Neuron (in vitro differentiated cells): ENCODE measurements around the gene LRRC4C.

Experiments
- H2AFZ ChIP-seq: one replicate; pipeline ENCODE4 v1.6.1; 2013; ENCODE audit warnings: low read depth, mild to moderate bottlenecking, inconsistent platforms, low read length, moderate library complexity
- H3K27me3 ChIP-seq: one replicate; pipeline ENCODE4 v1.6.1; 2013; ENCODE audit warnings: low read length; ENCODE audit not compliant: insufficient read depth
- H3K36me3 ChIP-seq: one replicate; pipeline ENCODE4 v1.6.1; 2013; ENCODE audit warnings: low read length; ENCODE audit not compliant: insufficient read depth
- H3K4me1 ChIP-seq: one replicate; pipeline ENCODE4 v1.6.1; 2013; ENCODE audit warnings: low read length; ENCODE audit not compliant: insufficient read depth
- H3K4me3 ChIP-seq: 2 replicates; pipeline ENCODE4 v1.5.1; 2013; ENCODE audit warnings: mild to moderate bottlenecking, low read length, moderate library complexity
- H3K9me3 ChIP-seq: one replicate; pipeline ENCODE4 v1.6.1; 2013; ENCODE audit warnings: low read length

LRRC4C gene

DNA sequence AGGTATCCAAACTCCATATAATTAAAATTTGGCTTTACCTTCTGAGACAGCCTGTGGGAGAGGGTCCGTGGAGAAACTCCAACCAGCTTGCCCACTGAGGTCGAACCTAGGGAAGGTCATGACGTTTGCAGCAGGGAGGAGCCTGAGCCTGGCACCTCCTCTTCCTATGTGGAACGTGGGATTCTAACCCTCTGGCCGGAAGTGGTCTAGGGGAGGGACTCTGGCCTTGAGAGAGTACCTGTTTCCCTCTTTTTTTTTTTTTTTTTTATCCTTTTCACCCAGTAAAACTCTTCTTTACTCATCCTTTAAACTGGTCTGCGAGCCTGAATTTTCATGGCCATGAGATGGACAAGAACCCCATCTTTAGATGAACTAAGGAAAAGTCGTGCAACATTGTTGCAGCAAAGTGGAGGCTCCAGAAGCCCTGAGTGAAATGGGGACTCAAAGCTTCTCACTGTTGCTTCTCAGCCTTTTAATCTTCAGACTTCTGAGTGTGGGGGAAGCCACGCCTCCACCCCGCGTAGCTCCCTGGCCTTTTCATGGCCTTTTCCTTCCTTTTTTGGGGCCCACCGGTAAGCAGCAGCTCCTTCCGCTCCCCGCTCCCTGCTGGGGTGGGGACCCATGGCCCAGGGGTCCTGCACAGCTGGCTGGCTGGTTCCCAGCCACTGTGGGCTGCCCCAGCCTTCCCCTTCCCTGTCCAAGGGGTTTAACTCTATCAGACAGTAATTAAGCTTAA, 1359.9 kb downstream of the LRRC4C start:
- Histone ChIP-seq H2AFZ (no peak overlapping the region), H3K36me3 (no peaks in the 10 kb centered on the region), H3K9me3 (no peaks in the 10 kb centered on the region)

DNA sequence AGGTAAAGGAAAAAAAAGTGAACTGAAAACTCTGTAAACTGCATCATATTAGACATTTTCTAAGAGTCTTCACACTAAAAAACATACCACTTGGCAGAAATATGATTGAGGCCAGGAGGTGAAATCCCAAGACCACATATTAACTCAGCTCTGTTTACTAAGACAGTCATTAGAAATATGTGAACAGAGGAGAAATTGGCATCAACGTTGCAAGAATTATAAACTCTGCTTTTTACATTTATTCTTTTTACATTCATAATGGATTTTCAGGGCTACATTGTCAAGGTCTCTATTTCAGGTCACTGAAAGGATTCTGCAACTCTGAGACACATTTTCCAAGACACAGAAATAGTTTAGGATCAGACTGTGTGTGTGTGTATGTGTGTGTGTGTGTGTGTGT, 1364.0 kb downstream of the LRRC4C start:
- Histone ChIP-seq H3K27me3 (no peaks in the 10 kb centered on the region), H3K9me3 (no peaks in the 10 kb centered on the region), H3K4me3 (no peak overlapping the region), H2AFZ (no peak overlapping the region), H3K4me1 (no peaks in the 10 kb centered on the region), H3K36me3 (no peaks in the 10 kb centered on the region)

More for the DNA sequence above, 1359.9 kb downstream of the LRRC4C start:
- H3K4me3 ChIP-seq = no peak overlapping the region
- H3K27me3 ChIP-seq = no peaks in the 10 kb centered on the region
- no peaks in the 10 kb centered on the region for H3K4me1 ChIP-seq

DNA sequence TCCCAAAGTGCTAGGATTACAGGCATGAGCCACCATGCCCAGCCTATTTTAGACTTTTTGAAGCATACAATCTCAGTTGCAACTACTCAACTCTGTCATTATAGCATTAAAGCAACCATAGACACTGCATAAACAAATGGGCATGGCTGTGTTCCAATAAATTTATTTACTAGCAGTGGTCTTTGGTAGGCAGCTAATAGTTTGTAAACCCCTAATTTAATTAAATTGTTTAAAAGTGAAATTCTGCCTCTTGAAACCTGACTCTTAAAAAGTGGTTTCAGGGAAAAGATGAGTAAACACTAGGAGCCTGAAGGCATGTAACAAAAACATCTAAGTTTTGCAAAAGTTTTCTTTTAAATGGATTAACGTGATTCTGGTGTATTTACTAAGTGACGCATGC, 1364.5 kb downstream of the LRRC4C start:
- no peaks in the 10 kb centered on the region for H3K36me3 ChIP-seq
- H3K4me3 ChIP-seq = no peak overlapping the region
- no peak overlapping the region for H2AFZ ChIP-seq
- no peaks in the 10 kb centered on the region for H3K9me3 ChIP-seq
- H3K27me3 ChIP-seq = no peaks in the 10 kb centered on the region
- no peaks in the 10 kb centered on the region for H3K4me1 ChIP-seq

DNA sequence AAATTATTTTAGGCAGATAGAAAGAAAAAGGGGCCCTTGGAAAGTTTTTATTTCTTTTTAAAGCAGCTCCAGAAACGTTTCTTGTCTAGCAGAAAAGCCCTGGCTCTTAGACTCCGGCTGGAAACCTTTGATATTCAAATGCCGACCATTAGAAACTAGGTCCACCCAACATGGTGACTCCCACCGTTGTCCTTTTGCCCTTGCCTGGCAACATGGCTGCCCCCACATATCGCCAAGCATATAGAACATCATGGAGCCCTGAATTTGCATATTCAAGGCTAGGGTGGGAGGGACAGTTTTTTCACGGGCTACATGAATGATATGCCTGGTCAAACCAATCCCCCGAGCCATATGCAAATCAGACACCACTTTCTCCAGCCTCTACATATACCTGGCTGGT, 1379.0 kb downstream of the LRRC4C start:
- Histone ChIP-seq H3K4me3 (no peak overlapping the region), H2AFZ (no peak overlapping the region), H3K9me3 (no peaks in the 10 kb centered on the region), H3K36me3 (no peaks in the 10 kb centered on the region), H3K4me1 (no peaks in the 10 kb centered on the region), H3K27me3 (no peaks in the 10 kb centered on the region)
